ENCODE measurements around the gene ANKRD10. TPM values are rescaled to one million over a fixed set of nuclear protein-coding genes. Genes with fewer than 3 reads are reported as not detected.

Gene ANKRD10
- total and polyA plus RNA-seq, 2 donors (not counting 3 experiments of a cell fraction or from before 2014, with no cell fraction given), result 44.5 to 94.1 TPM

GRCh38 chr13:110881839-110882627 lies 32.8 kb downstream of the ANKRD10 start:
- Histone ChIP-seq H3K9me1 (replicated peaks; ENCODE audit: control insufficient read depth, extremely low read depth, insufficient read depth, low read length) (no peaks in the 10 kb centered on the region), H3K4me2 (ENCODE audit: insufficient read depth, low read length) (no peak overlapping the region), H3K4me1 (ENCODE audit: control insufficient read depth, extremely low read depth, insufficient read depth, low read length) (no peaks in the 10 kb centered on the region), H3K79me2 (ENCODE audit: control insufficient read depth, insufficient read depth, low read length) (no peaks in the 10 kb centered on the region), H4K20me1 (replicated peaks; ENCODE audit: control insufficient read depth, extremely low read depth, insufficient read depth, low read length) (no peaks in the 10 kb centered on the region), H3K36me3 (ENCODE audit: control insufficient read depth in 2 of 2, extremely low read depth in 1 of 2, insufficient read depth in 2 of 2, low read length in 2 of 2) (peaks cover 0 to 2% of the 10 kb centered on the region in 2 experiments), H3K27ac (ENCODE audit: insufficient read depth, low read depth, low read length) (no peak overlapping the region), H3K27me3 (ENCODE audit: control insufficient read depth in 2 of 2, insufficient read depth in 2 of 2, low read length in 2 of 2) (no peaks in the 10 kb centered on the region), H3K9me3 (replicated peaks; ENCODE audit: control insufficient read depth, insufficient read depth, low read length) (no peaks in the 10 kb centered on the region), H3K9ac (replicated peaks; ENCODE audit: extremely low read depth, insufficient read depth, low read length) (no peak overlapping the region), H3K4me3 (replicated peaks in 1 of 3; ENCODE audit: insufficient read depth in 1 of 3, low read depth in 1 of 3, low read length in 3 of 3) (no peak overlapping the region), H2AFZ (ENCODE audit: low read depth, low read length) (no peak overlapping the region)
- no peak for TF ChIP-seq POLR2A (IDR thresholded peaks at IDR 0.05; ENCODE audit: low read depth, low read length)
- no peak for TF ChIP-seq EZH2 (IDR thresholded peaks at IDR 0.05; ENCODE audit: borderline replicate concordance, low read depth, low read length, severe bottlenecking)
- intact Hi-C loops (cut with micrococcal nuclease) (no loop called here), dilution Hi-C loops (cut with MboI; ENCODE audit: extremely low pct_ligation_motif_present, low sequenced_read_pairs) (no loop called here)
- ChIA-PET CTCF (interaction anchor here (1.4 kb wide), 1 partner anchor 12 kb away, joined by 5 read pairs; no protein-coding TSS in a partner anchor), POLR2A (no interaction called here)
- no peak for FAIRE-seq
- no peak for DNase-seq (ENCODE audit: low read depth, low spot score)
- no TSS peak for BruUV-seq (replicated peaks)

DNA sequence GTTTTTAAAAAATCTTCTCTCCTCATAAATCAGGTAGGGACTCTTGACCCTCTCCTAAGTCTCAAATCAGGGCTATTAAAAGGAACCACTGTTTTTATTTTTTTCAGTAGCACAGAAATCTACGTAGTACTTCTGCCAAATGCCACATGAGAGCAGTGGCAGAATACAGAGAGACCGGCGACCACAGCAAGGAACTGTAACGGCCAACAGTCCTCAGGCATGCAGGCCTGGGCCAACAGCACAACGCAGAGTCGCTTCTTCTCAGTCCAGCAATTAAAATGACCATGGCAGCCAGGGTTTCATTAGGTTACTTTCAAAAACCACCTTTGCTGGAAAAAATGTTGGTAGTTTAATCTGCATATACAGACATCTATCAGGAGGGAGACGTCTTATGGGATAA lies 34.2 kb downstream of the ANKRD10 start:
- H3K9ac ChIP-seq (replicated peaks; ENCODE audit: extremely low read depth, insufficient read depth, low read length), result no peak overlapping the region
- H2AFZ ChIP-seq (ENCODE audit: low read depth, low read length), result no peak overlapping the region
- H3K9me1 ChIP-seq (replicated peaks; ENCODE audit: control insufficient read depth, extremely low read depth, insufficient read depth, low read length), result no peaks in the 10 kb centered on the region
- no peak overlapping the region for H3K27ac ChIP-seq (ENCODE audit: insufficient read depth, low read depth, low read length)
- DNase-seq (ENCODE audit: low read depth, low spot score), result no peak
- H4K20me1 ChIP-seq (replicated peaks; ENCODE audit: control insufficient read depth, extremely low read depth, insufficient read depth, low read length), result no peaks in the 10 kb centered on the region
- ChIA-PET CTCF (interaction anchor here (1.0 to 1.9 kb wide), 3 partner anchors 10 to 35 kb away, joined by 3 to 6 read pairs (median 5); no protein-coding TSS in a partner anchor), POLR2A (no interaction called here)
- H3K27me3 ChIP-seq (ENCODE audit: control insufficient read depth in 2 of 2, insufficient read depth in 2 of 2, low read length in 2 of 2), result no peaks in the 10 kb centered on the region
- dilution Hi-C loops (cut with MboI; ENCODE audit: extremely low pct_ligation_motif_present, low sequenced_read_pairs), result no loop called here
- H3K4me2 ChIP-seq (ENCODE audit: insufficient read depth, low read length), result no peak overlapping the region
- no peaks in the 10 kb centered on the region for H3K9me3 ChIP-seq (replicated peaks; ENCODE audit: control insufficient read depth, insufficient read depth, low read length)
- intact Hi-C loops (cut with micrococcal nuclease), result no loop called here
- H3K79me2 ChIP-seq (ENCODE audit: control insufficient read depth, insufficient read depth, low read length), result no peaks in the 10 kb centered on the region
- H3K4me1 ChIP-seq (ENCODE audit: control insufficient read depth, extremely low read depth, insufficient read depth, low read length), result no peaks in the 10 kb centered on the region
- no TSS peak for BruUV-seq (replicated peaks)
- H3K36me3 ChIP-seq (ENCODE audit: control insufficient read depth in 2 of 2, extremely low read depth in 1 of 2, insufficient read depth in 2 of 2, low read length in 2 of 2), result peaks cover 0 to 2% of the 10 kb centered on the region in 2 experiments
- TF ChIP-seq POLR2A (IDR thresholded peaks at IDR 0.05; ENCODE audit: low read depth, low read length) (no peak), CTCF (IDR thresholded peaks at IDR 0.05; ENCODE audit: extremely low read depth in 1 of 2, insufficient read depth in 1 of 2, low read depth in 1 of 2, low read length in 2 of 2) (no peak), JUN (IDR thresholded peaks at IDR 0.05; ENCODE audit: borderline replicate concordance, insufficient read depth, insufficient read length, low read depth) (no peak)
- no peak for FAIRE-seq
- H3K4me3 ChIP-seq (replicated peaks in 1 of 3; ENCODE audit: insufficient read depth in 1 of 3, low read depth in 1 of 3, low read length in 3 of 3), result no peak overlapping the region

Data from endothelial cell of umbilical vein (primary cell).